ENCODE measurements around the gene TMEM72.

Gene TMEM72

GRCh38 chr10:44969854-44970253, 58.7 kb downstream of the TMEM72 start:
- DNase-seq = no peak

GRCh38 chr10:44970812-44971395, 59.8 kb downstream of the TMEM72 start:
- no peak for DNase-seq

GRCh38 chr10:44971434-44971833, 60.3 kb downstream of the TMEM72 start:
- no peak for DNase-seq

GRCh38 chr10:44971935-44972757, 61.0 kb downstream of the TMEM72 start:
- DNase-seq = no peak

GRCh38 chr10:44972874-44973306, 61.8 kb downstream of the TMEM72 start:
- no peak for DNase-seq

- DNase-seq = no peak
These were observed 62.4 kb downstream of the TMEM72 start for GRCh38 chr10:44973323-44974081.

- no peak for DNase-seq
These were observed 63.0 kb downstream of the TMEM72 start for GRCh38 chr10:44974082-44974627.

- DNase-seq = no peak
These were observed 63.7 kb downstream of the TMEM72 start for GRCh38 chr10:44974628-44975430.

- no peak for DNase-seq
These were observed 64.5 kb downstream of the TMEM72 start for GRCh38 chr10:44975431-44976331.

GRCh38 chr10:44976352-44977198, 65.4 kb downstream of the TMEM72 start:
- no peak for DNase-seq

- no peak for DNase-seq
These were observed 66.4 kb downstream of the TMEM72 start for GRCh38 chr10:44977287-44978212.

GRCh38 chr10:44978213-44978569, 67.1 kb downstream of the TMEM72 start:
- no peak for DNase-seq

GRCh38 chr10:44978570-44979280, 67.6 kb downstream of the TMEM72 start, which contains the start of gene DEPP1:
TSS of gene DEPP1 (minus strand) at chr10:44978809. CDS start at chr10:44978030, 779 bp downstream.
- DNase-seq = peak; percentile 83

GRCh38 chr10:44979281-44980191, 68.4 kb downstream of the TMEM72 start:
- DNase-seq = no peak

GRCh38 chr10:44980309-44981171, 69.4 kb downstream of the TMEM72 start:
- DNase-seq = no peak
